Occipital lobe (tissue), 3 donors: ENCODE measurements around the gene NACA. TPM values are rescaled to one million over a fixed set of nuclear protein-coding genes. Genes with fewer than 3 reads are reported as not detected.

Experiments used
- DNase-seq: peaks from one replicate; lab custom pipeline; 2025; lab: John Stamatoyannopoulos, UW
- small RNA-seq: library from RNA; depleted of rRNA; stranded (forward); fragments of <200 nt; gene quantifications from one replicate; pipeline ENCODE3, GENCODE V24; 2014
- total RNA-seq: library from RNA; depleted of rRNA; stranded (reverse); fragments of >200 nt; gene quantifications from one replicate; pipeline ENCODE4 v1.2.3, GENCODE V29; 2014

NACA gene
- total RNA-seq, 1 donor from 2014 or later: 1,394 TPM

GRCh38 chr12:56688129-56688845 lies 36.8 kb downstream of the NACA start, which contains the start of gene PTGES3:
TSS of gene PTGES3 (minus strand) at chr12:56688284. CDS start at chr12:56687999, 285 bp downstream.
- DNase-seq: peak; percentile 96

- peak; percentile 32 for DNase-seq
These were observed 37.6 kb downstream of the NACA start for GRCh38 chr12:56687223-56688128.

- DNase-seq: no peak
These were observed 40.2 kb downstream of the NACA start for GRCh38 chr12:56684745-56685359.

- DNase-seq: no peak
These were observed 42.8 kb downstream of the NACA start for GRCh38 chr12:56682323-56682722.

GRCh38 chr12:56679883-56680575 lies 45.1 kb downstream of the NACA start:
- no peak for DNase-seq

- DNase-seq: no peak
These were observed 46.2 kb downstream of the NACA start for GRCh38 chr12:56678852-56679251.

GRCh38 chr12:56677680-56678079 lies 47.4 kb downstream of the NACA start:
- DNase-seq: no peak

- DNase-seq: no peak
These were observed 48.1 kb downstream of the NACA start for GRCh38 chr12:56676851-56677580.

- DNase-seq: no peak
These were observed 53.5 kb downstream of the NACA start for GRCh38 chr12:56671608-56672007.

GRCh38 chr12:56670836-56671235 lies 54.3 kb downstream of the NACA start:
- DNase-seq: no peak

GRCh38 chr12:56668197-56668457 lies 57.0 kb downstream of the NACA start:
- DNase-seq: no peak

Small RNAs within 50 kb of the gene (small RNA-seq; reads per million reads assigned to genes)
- not detected for gene RN7SL809P

Other genes starting within 250 kb of the NACA start
- gene GLS2, start 237.1 kb downstream of the NACA start, total RNA-seq: 5.9 TPM
- gene RBMS2, start 203.5 kb downstream of the NACA start, total RNA-seq: 3.0 TPM
- 10.0 TPM for gene BAZ2A, start 95.0 kb downstream of the NACA start, total RNA-seq
- 359 TPM for gene ATP5F1B, start 79.3 kb downstream of the NACA start, total RNA-seq
- 86.4 TPM for gene PTGES3, start 37.0 kb downstream of the NACA start, total RNA-seq
- 32.8 TPM for gene PRIM1, start 27.0 kb upstream of the NACA start, total RNA-seq
- gene HSD17B6, start 38.0 kb upstream of the NACA start, total RNA-seq: 1.2 TPM
- 0.31 TPM for gene SDR9C7, start 209.1 kb upstream of the NACA start, total RNA-seq
- 0.62 TPM for gene RDH16, start 232.3 kb upstream of the NACA start, total RNA-seq